DMS53 treated with DMSO at 0.1 percent for 48 hours (cell line): ENCODE results near the gene RORB.

Experiments
- DNase-seq: peaks from one replicate; lab custom pipeline; 2025; ENCODE audit not compliant: unreplicated experiment; lab: John Stamatoyannopoulos, UW

The RORB gene

DNA sequence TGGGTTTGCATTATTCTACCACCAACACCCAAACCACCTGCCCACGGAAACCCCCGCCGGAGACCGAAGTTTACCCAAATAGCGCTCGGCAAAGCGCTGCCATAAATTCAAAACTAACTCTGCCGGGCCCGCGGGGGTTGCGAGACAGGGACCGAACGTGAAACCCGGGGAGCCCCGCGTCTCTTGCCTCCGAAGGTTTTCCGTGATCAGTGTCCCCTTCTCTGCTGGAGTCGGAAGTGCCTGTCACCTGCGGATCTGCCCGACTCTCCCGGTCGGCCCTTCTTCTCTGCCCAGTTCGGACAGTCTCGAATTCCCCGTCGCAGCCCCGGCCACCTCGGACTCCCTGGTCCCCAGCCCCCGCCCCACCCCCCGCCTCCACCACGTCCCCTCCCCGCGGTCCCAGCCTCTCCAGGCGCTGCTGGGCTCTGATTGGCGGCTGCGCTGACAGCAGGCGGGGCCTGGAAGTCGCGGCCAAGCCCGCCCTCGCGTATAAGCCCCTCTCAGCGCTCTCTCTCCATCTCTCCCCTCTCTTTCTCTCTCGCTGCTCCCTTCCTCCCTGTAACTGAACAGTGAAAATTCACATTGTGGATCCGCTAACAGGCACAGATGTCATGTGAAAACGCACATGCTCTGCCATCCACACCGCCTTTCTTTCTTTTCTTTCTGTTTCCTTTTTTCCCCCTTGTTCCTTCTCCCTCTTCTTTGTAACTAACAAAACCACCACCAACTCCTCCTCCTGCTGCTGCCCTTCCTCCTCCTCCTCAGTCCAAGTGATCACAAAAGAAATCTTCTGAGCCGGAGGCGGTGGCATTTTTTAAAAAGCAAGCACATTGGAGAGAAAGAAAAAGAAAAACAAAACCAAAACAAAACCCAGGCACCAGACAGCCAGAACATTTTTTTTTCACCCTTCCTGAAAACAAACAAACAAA is at the start of gene RORB:
RORB (plus strand) TSS at position 517 of the 929 bp plus-strand sequence. CDS start 642 bp downstream, outside the sequence.
- peak; percentile 28 for DNase-seq

DNA sequence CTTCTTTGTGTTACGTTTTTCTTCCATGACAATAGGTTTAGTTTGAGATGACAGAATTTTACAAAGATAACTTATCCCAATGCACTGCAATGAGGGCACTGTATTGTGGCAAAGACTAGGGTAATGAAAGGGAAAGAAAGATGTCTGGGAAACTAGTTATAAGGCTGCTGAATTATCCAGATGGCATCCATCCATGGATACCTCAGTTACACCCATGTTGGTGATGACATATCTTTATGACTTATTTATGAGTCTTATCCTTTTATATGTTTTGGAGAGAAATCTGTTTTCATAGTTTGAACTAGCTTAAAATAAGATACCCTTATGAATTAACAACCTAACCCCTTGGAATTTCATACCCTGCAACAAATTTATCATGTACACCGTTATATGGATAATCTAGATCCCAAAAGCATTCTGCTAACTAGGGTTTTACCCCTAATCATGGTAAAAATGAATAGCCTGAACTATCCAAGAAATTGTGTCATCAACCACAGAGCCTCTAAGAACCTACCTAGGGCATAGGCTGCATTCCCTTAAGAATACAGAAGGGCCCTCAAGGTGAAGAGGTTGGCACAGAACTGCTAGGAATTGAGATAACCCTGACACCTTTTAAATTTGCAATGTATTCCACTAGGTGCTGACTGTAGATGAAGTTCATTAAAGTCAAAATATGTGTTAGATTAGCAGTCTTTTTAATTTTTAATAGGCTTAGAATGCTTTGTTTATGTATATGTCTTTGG is 49.5 kb upstream of the RORB start:
- no peak for DNase-seq

DNA sequence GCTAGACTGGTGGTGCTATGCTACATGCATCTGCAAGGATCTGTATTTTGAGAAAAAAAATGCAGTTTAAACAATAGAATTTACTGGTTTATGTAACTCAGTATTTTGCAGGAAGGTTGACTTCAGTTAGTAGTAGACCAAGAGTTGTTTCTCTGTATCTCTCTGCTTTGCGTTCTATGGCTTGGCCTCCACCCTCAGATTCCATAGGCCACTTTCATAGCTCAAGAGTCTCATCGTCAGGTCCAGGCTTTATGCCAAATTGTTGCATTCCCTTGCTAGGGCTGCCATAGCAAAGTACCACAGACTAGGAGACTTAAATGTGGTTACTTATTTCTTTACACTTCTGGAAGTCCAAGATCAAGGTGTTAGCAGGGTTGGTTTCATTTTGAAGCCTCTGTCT is 48.1 kb upstream of the RORB start:
- no peak for DNase-seq

DNA sequence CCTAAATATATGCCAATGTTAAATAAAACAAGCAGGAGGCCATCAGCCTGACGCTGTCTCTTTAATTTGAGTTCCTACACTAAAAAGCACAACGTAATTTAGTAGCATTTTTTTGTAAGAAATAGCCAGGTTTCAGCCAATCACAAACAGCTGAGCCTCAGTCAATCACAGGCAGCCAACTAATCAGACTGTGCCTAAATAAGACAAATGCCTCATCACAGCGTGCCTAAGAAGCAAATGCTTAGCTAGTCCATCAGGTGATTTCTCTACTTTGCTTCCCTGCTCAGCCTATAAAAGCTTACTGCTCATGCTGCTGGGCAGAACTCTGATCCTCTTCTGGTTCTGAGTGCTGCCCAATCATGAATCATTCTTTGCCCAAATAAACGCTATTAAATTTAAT is 38.3 kb upstream of the RORB start:
- no peak for DNase-seq

DNA sequence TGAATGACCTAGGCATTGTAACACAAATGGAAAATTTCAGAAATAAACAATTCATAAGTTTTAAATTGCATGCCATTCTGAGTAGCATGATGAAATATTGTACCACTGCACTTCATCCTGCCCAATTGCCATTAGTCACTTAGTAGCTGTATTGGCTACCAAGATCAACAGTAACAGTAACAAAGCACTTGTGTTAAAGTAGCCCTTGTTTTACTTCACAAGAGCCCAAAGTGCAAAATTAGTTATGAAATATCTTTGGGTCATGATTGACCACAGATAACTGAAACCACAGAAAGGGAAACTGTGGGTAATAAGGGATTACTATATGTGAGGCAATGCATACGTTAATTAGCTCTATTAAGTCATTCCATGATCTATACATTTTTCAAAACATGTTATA is 33.3 kb upstream of the RORB start:
- DNase-seq = no peak

GRCh38 chr9:74478606-74479005 is 18.5 kb upstream of the RORB start:
- no peak for DNase-seq

DNA sequence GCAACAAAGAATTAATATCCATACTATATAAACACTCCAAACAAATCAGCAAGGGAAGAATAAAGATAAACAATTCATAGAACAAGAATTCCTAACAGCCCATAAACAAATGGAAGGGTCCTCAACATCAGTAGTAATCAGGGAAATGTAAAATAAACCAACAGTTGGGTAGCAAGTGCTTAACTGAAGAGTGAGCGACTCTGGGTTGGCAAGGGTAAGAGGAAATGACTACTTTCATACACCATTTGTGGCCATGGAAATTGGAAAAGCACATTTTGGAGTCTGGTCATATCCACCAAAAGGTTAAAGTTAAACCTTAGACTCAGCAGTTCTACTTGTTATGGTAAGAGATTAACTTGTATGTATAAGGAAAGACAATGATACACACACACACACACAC is 17.4 kb upstream of the RORB start:
- no peak for DNase-seq

GRCh38 chr9:74487395-74487794 is 9.7 kb upstream of the RORB start:
- no peak for DNase-seq

- DNase-seq = no peak
These were observed 3.6 kb upstream of the RORB start for GRCh38 chr9:74493512-74493911.

GRCh38 chr9:74494490-74494889 is 2.6 kb upstream of the RORB start:
- DNase-seq = no peak

- DNase-seq = no peak
These were observed 729 bp upstream of the RORB start for GRCh38 chr9:74496406-74496805.

DNA sequence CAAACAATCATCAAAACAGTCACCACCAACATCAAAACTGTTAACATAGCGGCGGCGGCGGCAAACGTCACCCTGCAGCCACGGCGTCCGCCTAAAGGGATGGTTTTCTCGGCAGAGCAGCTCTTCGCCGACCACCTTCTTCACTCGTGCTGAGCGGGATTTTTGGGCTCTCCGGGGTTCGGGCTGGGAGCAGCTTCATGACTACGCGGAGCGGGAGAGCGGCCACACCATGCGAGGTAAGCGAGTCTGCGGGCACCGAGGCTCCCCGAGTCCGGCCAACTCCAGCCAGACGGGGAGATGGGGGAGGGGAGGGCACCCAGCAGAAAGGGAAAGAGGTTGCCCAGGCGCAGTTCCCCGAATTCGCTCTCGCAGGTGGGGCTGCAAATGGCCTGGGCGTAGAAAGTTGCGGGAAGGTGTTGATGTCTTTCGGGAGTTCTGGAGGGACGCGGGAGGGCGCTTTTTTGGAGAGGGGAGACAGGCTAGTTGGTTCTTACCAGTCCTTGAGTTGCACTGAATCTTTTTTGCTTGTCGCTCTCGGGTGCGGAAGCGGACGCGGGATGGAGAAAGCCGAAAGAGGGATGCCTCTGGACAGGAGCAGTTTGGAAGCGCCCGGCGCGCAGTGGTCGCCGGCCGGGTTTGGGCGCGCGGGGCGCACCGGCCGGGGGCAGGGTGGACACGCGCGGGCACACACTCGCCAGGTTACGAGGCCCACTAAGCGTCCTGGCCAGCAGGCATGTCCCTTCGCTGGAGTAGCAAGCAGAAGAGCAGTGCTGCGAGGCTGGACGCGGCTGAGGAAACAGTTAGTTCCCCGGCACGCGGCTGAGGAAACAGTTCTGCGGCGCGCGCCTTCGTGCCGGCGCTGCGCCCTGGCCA is 849 bp downstream of the RORB start:
- no peak for DNase-seq

- DNase-seq = no peak
These were observed 1.5 kb downstream of the RORB start for GRCh38 chr9:74498621-74499095.

- no peak for DNase-seq
These were observed 2.0 kb downstream of the RORB start for GRCh38 chr9:74499111-74499601.

DNA sequence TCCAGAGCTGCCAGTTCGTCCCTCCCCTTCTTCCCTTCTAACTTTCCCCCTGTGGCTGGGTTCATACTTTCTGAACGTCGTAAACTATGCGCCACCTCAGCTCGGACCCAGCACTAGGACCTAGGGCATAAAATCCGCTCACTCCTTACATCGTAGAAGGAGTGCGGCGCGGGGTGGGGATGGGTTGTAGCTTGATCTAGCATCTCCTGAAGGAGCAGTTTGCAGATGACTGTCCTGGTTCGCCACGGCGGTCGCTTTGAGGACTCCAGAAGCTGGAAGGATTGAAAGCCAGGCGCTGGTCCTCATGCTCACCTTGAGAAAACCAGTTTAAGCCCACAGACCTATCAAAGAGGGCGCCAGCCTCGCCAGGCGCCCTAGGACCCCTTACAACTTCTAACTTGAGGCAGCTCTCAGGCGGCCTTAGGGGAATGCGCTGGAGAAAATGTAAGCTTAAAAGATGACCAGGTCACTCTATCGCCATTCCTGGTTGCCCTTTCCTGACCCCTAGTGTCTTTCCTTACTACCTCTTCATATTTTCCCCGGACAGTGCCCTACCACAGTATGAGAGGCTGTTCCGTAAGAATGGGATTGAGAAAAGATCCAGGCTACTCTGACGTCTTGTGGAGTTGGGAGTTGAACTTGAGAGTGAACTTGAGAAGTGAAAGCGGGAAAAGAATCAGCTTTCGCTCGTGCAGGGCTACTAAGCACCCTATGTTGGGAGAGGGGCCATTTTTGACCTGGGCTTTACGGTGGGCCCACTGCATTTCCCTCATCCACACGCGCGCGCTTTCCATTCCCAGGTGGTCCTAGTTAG is 2.8 kb downstream of the RORB start:
- DNase-seq = no peak

DNA sequence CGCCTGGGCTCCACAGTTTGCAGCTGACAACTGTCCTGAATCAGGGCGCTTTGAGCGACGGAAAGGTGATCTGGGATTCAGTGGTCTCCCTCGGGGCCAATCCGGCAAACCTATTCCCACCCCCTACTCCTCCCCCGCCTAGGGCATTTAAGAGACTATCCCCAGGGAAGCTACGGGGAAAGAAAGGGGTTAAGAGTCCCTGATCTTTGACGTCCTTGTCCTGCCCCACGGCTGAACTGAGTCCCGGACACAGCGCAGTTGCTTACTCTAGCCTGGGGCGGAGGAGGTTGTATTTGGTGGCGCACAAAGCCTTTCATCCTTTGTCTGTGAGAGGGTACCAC is 3.4 kb downstream of the RORB start:
- DNase-seq = no peak

DNA sequence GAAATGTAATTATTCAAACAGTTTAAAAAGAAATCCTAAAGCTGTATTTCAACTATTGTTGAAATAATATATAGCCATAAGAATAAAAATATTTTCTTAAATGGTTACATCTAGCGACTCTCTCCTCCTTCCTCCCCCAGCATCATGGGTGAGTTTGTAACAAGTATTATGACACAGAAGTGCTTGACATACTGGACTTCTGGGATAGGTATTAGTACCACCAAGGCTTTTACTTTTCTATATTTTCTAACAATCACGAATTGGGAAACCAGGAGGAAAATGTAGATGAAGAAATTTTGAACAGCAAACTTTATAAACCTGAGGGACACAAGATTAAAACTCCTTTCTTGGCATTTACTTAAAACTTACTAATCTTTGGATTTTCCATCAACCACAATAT is 4.4 kb downstream of the RORB start:
- DNase-seq = no peak

GRCh38 chr9:74503219-74503618 is 6.1 kb downstream of the RORB start:
- no peak for DNase-seq

DNA sequence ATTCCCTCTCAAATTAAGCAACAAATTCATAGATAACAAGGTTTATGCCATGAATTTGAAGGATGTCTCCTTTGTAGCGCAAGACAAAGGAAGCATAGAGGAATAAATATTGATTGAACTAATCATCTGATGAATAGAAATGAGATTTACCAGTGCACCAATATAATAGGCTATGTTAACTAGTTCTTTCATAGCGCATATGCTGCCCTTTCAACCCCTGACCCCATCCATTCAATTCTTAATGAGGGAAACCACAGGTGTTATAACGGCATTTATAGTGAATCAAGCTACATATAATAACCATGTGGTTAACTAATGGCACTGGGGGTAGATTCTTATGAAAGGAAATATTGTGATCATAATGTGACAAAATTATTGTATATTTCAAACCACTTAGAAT is 6.5 kb downstream of the RORB start:
- DNase-seq = no peak

DNA sequence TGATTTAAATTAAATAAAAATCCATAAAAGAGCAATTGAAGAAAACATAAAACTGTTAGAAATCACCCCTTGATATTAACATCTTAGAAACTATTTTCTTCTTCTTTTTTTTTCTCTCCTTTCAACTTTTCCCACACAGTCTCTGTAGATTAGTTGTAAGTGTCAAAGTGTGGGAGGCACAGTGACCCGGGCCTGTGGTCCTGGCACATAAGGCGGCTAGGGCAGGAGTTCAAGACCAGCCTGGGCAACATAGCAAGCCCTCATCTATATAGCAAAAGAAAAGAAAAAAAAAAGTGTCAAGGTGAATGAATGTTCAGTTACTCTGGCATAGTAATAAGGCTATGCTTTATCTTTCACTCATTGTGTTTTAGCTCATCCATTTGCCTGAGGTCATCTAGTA is 14.2 kb downstream of the RORB start:
- no peak for DNase-seq
